Mesothelial cell of epicardium (in vitro differentiated cells): ENCODE results near the gene GPC3. TPM values are rescaled to one million over a fixed set of nuclear protein-coding genes. Genes with fewer than 3 reads are reported as not detected.

ENCODE experiments used
- DNase-seq, 2 experiments: peaks; one replicate each; pipeline ENCODE4 v3.0.0; 2021; ENCODE audit warnings: low spot score in 2 of 2; ENCODE audit not compliant: unreplicated experiment in 2 of 2
- H3K27ac Mint-ChIP-seq: 2 replicates; pipeline ENCODE4 v1.8.0; 2021; ENCODE audit warnings: mixed read lengths
- H3K27me3 Mint-ChIP-seq: 2 replicates; pipeline ENCODE4 v1.8.0; 2021; ENCODE audit warnings: low read depth, mixed read lengths
- H3K36me3 Mint-ChIP-seq: 2 replicates; pipeline ENCODE4 v1.8.0; 2021; ENCODE audit warnings: mixed read lengths
- H3K4me1 Mint-ChIP-seq: 2 replicates; pipeline ENCODE4 v1.8.0; 2021; ENCODE audit warnings: mixed read lengths
- H3K4me3 Mint-ChIP-seq: 2 replicates; pipeline ENCODE4 v1.8.0; 2021; ENCODE audit warnings: mild to moderate bottlenecking, moderate library complexity, mixed read lengths
- H3K9me3 Mint-ChIP-seq: 2 replicates; pipeline ENCODE4 v1.8.0; 2021; ENCODE audit warnings: mixed read lengths
- total RNA-seq: library from RNA; stranded (reverse); gene quantifications from 3 replicates; pipeline ENCODE4 v1.2.1, GENCODE V29; 2021
- TF ChIP-seq, protein P1 (sequence below): fragments of 200-600 bp; sonication (generic); IDR thresholded peaks from one replicate; pipeline ENCODE4 v1.5.0; 2021; ENCODE audit warnings: antibody characterized with exemption; ENCODE audit not compliant: unreplicated experiment

Gene GPC3
- total RNA-seq, 1 donor from 2014 or later: 864 TPM

DNA sequence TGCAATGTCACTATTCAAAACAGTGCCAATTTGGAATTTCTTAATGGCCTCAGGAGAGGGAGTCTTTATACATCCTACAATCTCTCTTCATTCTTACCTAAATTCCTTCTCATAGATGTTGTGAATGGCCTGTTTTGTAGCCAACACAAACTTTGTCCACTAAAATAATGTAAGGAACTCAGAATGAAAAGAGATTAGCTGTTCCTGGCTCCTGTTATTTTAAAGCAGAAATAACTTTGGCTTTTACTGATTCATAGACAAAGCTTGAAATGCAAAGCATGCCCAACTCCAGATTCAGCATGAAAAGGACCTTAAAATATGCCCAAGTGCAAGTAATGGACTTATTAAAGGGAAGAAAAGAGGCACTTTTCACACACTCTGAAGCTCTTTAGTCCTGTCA lies 424.1 kb downstream of the GPC3 start:
- peaks cover 3% of the 10 kb centered on the region for H3K9me3 Mint-ChIP-seq
- no peak for DNase-seq
- TF ChIP-seq, protein P1, sequence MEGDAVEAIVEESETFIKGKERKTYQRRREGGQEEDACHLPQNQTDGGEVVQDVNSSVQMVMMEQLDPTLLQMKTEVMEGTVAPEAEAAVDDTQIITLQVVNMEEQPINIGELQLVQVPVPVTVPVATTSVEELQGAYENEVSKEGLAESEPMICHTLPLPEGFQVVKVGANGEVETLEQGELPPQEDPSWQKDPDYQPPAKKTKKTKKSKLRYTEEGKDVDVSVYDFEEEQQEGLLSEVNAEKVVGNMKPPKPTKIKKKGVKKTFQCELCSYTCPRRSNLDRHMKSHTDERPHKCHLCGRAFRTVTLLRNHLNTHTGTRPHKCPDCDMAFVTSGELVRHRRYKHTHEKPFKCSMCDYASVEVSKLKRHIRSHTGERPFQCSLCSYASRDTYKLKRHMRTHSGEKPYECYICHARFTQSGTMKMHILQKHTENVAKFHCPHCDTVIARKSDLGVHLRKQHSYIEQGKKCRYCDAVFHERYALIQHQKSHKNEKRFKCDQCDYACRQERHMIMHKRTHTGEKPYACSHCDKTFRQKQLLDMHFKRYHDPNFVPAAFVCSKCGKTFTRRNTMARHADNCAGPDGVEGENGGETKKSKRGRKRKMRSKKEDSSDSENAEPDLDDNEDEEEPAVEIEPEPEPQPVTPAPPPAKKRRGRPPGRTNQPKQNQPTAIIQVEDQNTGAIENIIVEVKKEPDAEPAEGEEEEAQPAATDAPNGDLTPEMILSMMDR: no peak

DNA sequence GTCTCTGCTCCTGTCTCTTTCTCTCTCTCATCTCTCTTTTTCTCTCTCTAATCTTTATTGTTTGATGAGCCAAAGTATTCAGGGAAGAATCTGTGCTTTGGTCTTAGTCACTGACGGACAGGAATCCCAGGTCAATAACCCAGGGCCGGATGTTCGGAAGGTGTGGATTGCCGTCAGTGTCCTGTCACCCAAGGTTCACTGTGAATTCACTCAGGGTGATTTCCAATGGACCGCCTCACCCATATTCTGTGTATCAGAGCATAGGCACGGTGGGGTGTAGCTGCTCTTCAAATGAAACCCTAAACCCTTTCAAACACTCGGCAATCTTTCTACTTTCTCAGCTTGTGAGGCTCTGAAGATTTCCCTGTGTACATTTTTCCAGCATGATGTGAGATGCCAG lies 425.5 kb downstream of the GPC3 start:
- Mint-ChIP-seq H3K4me1 (peaks cover 31% of the 10 kb centered on the region), H3K36me3 (peaks cover 17% of the 10 kb centered on the region), H3K27me3 (no peaks in the 10 kb centered on the region), H3K27ac (no peak overlapping the region), H3K4me3 (no peak overlapping the region), H3K9me3 (peaks cover 14% of the 10 kb centered on the region)
- no peak for DNase-seq
- TF ChIP-seq, protein P1: no peak

More for the DNA sequence above, 424.1 kb downstream of the GPC3 start:
- H3K4me3 Mint-ChIP-seq: no peak overlapping the region
- no peak overlapping the region for H3K27ac Mint-ChIP-seq
- H3K4me1 Mint-ChIP-seq: peaks cover 31% of the 10 kb centered on the region
- peaks cover 15% of the 10 kb centered on the region for H3K36me3 Mint-ChIP-seq
- H3K27me3 Mint-ChIP-seq: no peaks in the 10 kb centered on the region

DNA sequence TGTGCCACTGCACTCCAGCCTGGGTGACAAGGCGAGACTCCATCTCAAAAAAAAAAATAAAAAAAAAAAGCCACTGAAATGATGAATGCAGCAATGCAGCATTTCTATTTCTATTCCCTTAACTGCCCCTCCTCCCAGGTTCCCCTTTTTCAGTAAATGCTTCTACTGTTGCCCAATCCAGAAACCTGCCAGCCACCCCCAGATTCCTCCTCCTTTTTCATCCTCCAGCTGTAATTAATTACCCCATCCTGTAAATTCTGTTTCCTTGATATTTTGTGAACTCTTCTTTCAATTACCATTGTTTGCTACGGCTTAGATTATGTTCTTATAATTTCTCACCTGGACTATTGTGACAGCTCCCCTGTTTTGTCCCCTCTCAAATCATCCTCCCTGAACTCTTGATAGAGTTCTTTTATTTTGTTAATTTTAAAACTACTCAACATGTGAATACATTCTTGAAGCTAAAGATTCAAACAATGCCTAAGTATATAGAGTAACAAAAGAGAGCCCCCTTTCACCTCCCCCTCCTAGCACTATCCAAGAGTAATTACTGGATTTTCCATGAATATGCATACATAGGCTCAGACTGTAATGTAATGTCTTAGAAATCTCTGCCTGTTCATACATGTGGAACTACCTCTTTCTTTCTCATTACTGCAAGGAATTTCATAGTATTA lies 429.5 kb downstream of the GPC3 start:
- Mint-ChIP-seq H3K9me3 (peaks cover 20% of the 10 kb centered on the region), H3K4me3 (no peak overlapping the region), H3K27ac (no peak overlapping the region), H3K27me3 (no peaks in the 10 kb centered on the region), H3K36me3 (peaks cover 23% of the 10 kb centered on the region), H3K4me1 (peaks cover 12% of the 10 kb centered on the region)
- no peak for DNase-seq
- TF ChIP-seq, protein P1: no peak

DNA sequence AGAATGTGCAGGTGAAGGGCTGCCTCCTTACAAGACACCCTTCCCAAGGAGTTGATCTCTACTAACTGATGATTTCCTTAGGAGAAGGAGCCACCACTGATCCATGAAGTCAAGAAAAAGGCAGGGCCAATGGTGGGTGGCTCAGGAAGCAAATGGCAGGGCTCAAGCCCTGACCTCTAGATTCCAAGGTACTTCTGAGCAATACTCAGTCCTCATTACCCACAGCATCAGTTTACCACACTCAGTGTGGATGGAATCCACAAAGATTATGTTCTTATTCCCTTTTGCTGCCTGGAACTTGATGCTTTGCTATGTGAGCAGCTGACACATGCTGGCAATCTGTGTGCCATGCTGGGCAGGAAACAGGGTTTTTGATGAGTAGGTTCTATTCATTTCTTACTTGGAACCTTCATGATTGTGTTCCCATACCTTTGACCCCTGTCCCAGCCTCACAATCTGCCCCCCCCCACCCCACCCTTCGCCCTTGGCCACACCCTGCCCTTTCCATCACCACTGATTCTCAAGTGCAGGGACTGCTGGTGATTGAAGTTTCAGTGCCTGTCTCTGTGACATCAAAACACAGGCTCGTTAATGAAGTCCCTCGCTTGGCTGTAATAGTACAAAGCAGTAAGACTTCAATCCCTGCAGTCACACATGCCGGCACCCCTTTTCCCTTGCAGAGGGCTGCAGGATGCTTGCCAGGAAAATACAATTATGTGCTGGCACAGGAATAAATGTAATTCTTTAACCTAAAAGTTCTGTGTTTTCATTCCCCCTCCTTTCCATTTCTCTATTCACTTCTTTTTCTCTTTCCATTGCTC lies 434.5 kb downstream of the GPC3 start:
- peaks cover 34% of the 10 kb centered on the region for H3K36me3 Mint-ChIP-seq
- no peak overlapping the region for H3K4me3 Mint-ChIP-seq
- H3K4me1 Mint-ChIP-seq: no peaks in the 10 kb centered on the region
- no peak for DNase-seq
- no peak overlapping the region for H3K27ac Mint-ChIP-seq
- TF ChIP-seq, protein P1: no peak
- H3K9me3 Mint-ChIP-seq: peaks cover 25% of the 10 kb centered on the region
- H3K27me3 Mint-ChIP-seq: no peaks in the 10 kb centered on the region

DNA sequence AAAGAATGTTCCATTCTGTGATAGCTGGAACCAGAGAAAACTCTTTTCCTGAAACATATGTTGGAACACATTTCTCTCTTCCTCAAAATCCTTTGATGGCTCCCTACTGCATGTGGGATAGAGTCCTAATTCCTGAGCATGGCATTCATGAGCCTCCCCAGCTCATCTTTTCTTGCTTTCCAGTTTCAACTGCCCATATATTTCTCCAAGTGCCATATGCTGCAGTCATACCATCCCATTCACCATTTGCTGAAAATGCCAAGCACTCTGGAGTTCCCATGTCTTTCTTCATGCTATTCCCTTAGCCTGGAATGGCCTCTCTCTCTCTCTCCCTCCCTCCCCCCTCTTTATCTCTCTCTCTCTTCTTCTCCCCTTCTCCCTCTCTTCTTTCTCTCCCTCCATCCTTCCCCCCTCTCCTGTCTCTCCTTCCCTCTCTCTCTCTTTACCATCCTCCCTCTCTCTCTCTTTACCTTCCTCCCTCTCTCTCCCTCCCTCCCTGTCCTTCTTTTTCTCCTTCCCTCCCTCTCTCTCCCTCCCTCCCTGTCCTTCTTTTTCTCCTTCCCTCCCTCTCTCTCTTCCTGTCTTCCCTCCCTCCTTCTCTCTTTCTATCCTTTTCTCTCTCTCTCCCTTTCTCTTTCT lies 436.0 kb downstream of the GPC3 start:
- Mint-ChIP-seq H3K27ac (no peak overlapping the region), H3K27me3 (no peaks in the 10 kb centered on the region), H3K4me1 (no peaks in the 10 kb centered on the region), H3K4me3 (no peak overlapping the region), H3K9me3 (peaks cover 24% of the 10 kb centered on the region), H3K36me3 (peaks cover 36% of the 10 kb centered on the region)
- no peak for DNase-seq
- TF ChIP-seq, protein P1: no peak
